GM19240 (cell line): ENCODE data around the gene LDAH.
A peak's percentile ranks its signal among the peaks of the same experiment; 100 is the strongest.

ENCODE experiments used
- DNase-seq: peaks from one replicate; pipeline ENCODE4 v3.0.0; 2011; ENCODE audit warnings: low spot score; ENCODE audit not compliant: insufficient read length

Gene LDAH

GRCh38 chr2:20781656-20782265, 41.1 kb downstream of the LDAH start:
- no peak for DNase-seq

GRCh38 chr2:20771299-20771698, 51.6 kb downstream of the LDAH start:
- DNase-seq = no peak

GRCh38 chr2:20766798-20767644, 55.9 kb downstream of the LDAH start:
- no peak for DNase-seq

- no peak for DNase-seq
Observed at GRCh38 chr2:20766213-20766612, 56.7 kb downstream of the LDAH start.

GRCh38 chr2:20762945-20763683, 59.8 kb downstream of the LDAH start:
- no peak for DNase-seq

GRCh38 chr2:20759487-20759886, 63.4 kb downstream of the LDAH start:
- DNase-seq = no peak

GRCh38 chr2:20758997-20759396, 63.9 kb downstream of the LDAH start:
- DNase-seq = no peak

- DNase-seq = no peak
Observed at GRCh38 chr2:20757405-20758090, 65.4 kb downstream of the LDAH start.

GRCh38 chr2:20755132-20755800, 67.6 kb downstream of the LDAH start:
- no peak for DNase-seq

GRCh38 chr2:20752293-20752692, 70.6 kb downstream of the LDAH start:
- no peak for DNase-seq

- DNase-seq = no peak
Observed at GRCh38 chr2:20747317-20747716, 75.6 kb downstream of the LDAH start.

- no peak for DNase-seq
Observed at GRCh38 chr2:20745924-20746555, 76.9 kb downstream of the LDAH start.

- DNase-seq = no peak
Observed at GRCh38 chr2:20744366-20745335, 78.2 kb downstream of the LDAH start.

GRCh38 chr2:20738772-20739171, 84.1 kb downstream of the LDAH start:
- no peak for DNase-seq

- DNase-seq = peak; percentile 7
Observed at GRCh38 chr2:20737505-20737904, 85.4 kb downstream of the LDAH start.

GRCh38 chr2:20728114-20728758, 94.7 kb downstream of the LDAH start:
- DNase-seq = no peak

- no peak for DNase-seq
Observed at GRCh38 chr2:20726913-20727312, 96.0 kb downstream of the LDAH start.

GRCh38 chr2:20725782-20726181, 97.1 kb downstream of the LDAH start:
- DNase-seq = no peak

- DNase-seq = no peak
Observed at GRCh38 chr2:20724500-20725053, 98.3 kb downstream of the LDAH start.
